Measurements from ENCODE around the gene STAT1.

STAT1 gene

DNA sequence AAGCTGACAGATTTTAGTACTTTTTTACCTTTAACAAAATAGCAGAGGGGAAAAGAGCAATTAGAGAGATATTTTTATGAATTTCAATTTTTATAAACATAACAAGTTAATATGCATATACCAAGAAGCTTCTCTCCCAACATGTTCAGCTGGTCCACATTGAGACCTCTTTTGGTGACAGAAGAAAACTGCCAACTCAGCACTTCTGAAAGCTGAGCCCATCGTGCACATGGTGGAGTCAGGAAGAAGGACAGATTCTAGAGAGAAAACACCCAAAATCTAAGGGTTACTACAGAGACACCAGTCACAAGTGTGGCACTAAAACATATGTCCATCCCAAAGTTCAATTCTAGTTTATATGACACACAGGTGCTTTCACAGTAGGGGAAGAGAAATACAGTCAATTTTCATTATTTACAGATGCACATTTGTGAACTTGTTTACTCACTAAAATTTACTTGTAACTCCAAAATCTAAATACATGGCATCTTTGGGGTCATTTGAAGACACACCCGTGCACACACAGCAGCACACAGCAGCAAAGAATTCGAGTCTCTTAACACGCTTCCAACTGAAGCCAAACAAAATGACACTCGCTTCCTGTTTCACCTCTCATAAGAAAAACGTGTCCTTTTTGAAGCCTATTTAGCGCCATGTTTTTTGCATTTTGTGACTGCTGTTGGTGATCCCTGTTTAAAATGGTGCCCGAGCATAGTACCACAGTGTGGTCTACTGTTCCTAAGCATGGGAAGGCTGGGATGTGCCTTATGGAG lies 31.5 kb downstream of the STAT1 start:
- Histone ChIP-seq H3K4me2 (ENCODE audit: low read length) (no peak overlapping the region), H3K4ac (ENCODE audit: low read depth, low read length) (no peak overlapping the region), H3K56ac (ENCODE audit: low read length) (no peak overlapping the region), H3K27ac (ENCODE audit: low read depth, low read length) (no peak overlapping the region), H2AK5ac (ENCODE audit: low read length) (no peak overlapping the region), H3K79me2 (ENCODE audit: control insufficient read depth, insufficient read depth, low read length) (no peaks in the 10 kb centered on the region), H2BK15ac (replicated peaks; ENCODE audit: low read depth) (no peak overlapping the region), H3K79me1 (ENCODE audit: low read length) (no peaks in the 10 kb centered on the region), H3K18ac (ENCODE audit: low read length) (no peak overlapping the region), H3K9ac (ENCODE audit: low read length) (no peak overlapping the region), H3K23ac (ENCODE audit: low read length) (no peak overlapping the region), H2BK5ac (ENCODE audit: low read length) (no peak overlapping the region), H3K36me3 (ENCODE audit: control insufficient read depth, insufficient read depth, low read length) (peaks cover 12% of the 10 kb centered on the region), H2BK120ac (ENCODE audit: low read depth, low read length) (no peak overlapping the region), H4K8ac (ENCODE audit: low read depth, low read length) (no peak overlapping the region), H3K4me1 (ENCODE audit: control insufficient read depth, low read depth, low read length) (no peaks in the 10 kb centered on the region), H3K4me3 (ENCODE audit: low read length) (no peak overlapping the region), H4K5ac (ENCODE audit: low read length) (no peak overlapping the region), H3K27me3 (ENCODE audit: insufficient read depth, low read length, poor library complexity) (no peaks in the 10 kb centered on the region)
- no CpG with 5 or more reads among the region's 8 CpGs for WGBS (ENCODE audit: extremely low coverage, insufficient coverage, low lambda C conversion rate)
- no peak for DNase-seq

DNA sequence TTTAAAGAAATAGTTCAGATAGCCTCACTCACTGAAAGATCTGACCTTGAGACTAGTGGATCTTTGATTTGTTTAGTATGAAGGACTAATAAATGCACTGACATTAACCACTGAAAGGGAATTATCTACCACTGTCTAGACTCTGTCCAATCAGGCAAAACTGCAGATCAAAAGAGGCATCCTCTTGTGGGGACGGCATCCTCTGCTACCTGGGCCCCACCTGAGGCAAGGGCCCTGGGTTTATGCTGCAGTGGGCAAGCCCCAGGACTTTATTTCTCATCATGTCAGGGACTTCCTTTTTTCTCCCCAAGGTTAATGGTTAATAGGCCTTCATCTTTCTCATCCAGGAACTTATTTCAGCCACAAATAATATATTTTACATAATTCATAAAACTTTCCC lies 32.2 kb downstream of the STAT1 start:
- H2BK5ac ChIP-seq (ENCODE audit: low read length) = no peak overlapping the region
- no peak overlapping the region for H3K4ac ChIP-seq (ENCODE audit: low read depth, low read length)
- H4K5ac ChIP-seq (ENCODE audit: low read length) = no peak overlapping the region
- H3K9ac ChIP-seq (ENCODE audit: low read length) = no peak overlapping the region
- H3K56ac ChIP-seq (ENCODE audit: low read length) = no peak overlapping the region
- no peak overlapping the region for H2BK15ac ChIP-seq (replicated peaks; ENCODE audit: low read depth)
- H2BK120ac ChIP-seq (ENCODE audit: low read depth, low read length) = no peak overlapping the region
- H3K4me3 ChIP-seq (ENCODE audit: low read length) = no peak overlapping the region
- H3K27me3 ChIP-seq (ENCODE audit: insufficient read depth, low read length, poor library complexity) = no peaks in the 10 kb centered on the region
- H3K27ac ChIP-seq (ENCODE audit: low read depth, low read length) = no peak overlapping the region
- no peaks in the 10 kb centered on the region for H3K79me2 ChIP-seq (ENCODE audit: control insufficient read depth, insufficient read depth, low read length)
- no peaks in the 10 kb centered on the region for H3K4me1 ChIP-seq (ENCODE audit: control insufficient read depth, low read depth, low read length)
- H2AK5ac ChIP-seq (ENCODE audit: low read length) = no peak overlapping the region
- H3K23ac ChIP-seq (ENCODE audit: low read length) = no peak overlapping the region
- H3K79me1 ChIP-seq (ENCODE audit: low read length) = no peaks in the 10 kb centered on the region
- H3K18ac ChIP-seq (ENCODE audit: low read length) = no peak overlapping the region
- no CpG with 5 or more reads among the region's 1 CpG for WGBS (ENCODE audit: extremely low coverage, insufficient coverage, low lambda C conversion rate)
- H3K4me2 ChIP-seq (ENCODE audit: low read length) = no peak overlapping the region
- no peak for DNase-seq
- H3K36me3 ChIP-seq (ENCODE audit: control insufficient read depth, insufficient read depth, low read length) = peaks cover 9% of the 10 kb centered on the region
- H4K8ac ChIP-seq (ENCODE audit: low read depth, low read length) = no peak overlapping the region

GRCh38 chr2:190981333-190981732 lies 32.6 kb downstream of the STAT1 start:
- no peak overlapping the region for H3K23ac ChIP-seq (ENCODE audit: low read length)

GRCh38 chr2:190980630-190981209 lies 33.3 kb downstream of the STAT1 start:
- Histone ChIP-seq H3K56ac (ENCODE audit: low read length) (no peak overlapping the region), H2AK5ac (ENCODE audit: low read length) (no peak overlapping the region), H3K4me2 (ENCODE audit: low read length) (no peak overlapping the region), H3K79me1 (ENCODE audit: low read length) (no peaks in the 10 kb centered on the region), H3K23ac (ENCODE audit: low read length) (no peak overlapping the region), H2BK5ac (ENCODE audit: low read length) (no peak overlapping the region), H3K4me3 (ENCODE audit: low read length) (no peak overlapping the region), H3K27ac (ENCODE audit: low read depth, low read length) (no peak overlapping the region), H3K36me3 (ENCODE audit: control insufficient read depth, insufficient read depth, low read length) (peaks cover 10% of the 10 kb centered on the region), H3K27me3 (ENCODE audit: insufficient read depth, low read length, poor library complexity) (no peaks in the 10 kb centered on the region), H3K9ac (ENCODE audit: low read length) (no peak overlapping the region), H2BK15ac (replicated peaks; ENCODE audit: low read depth) (no peak overlapping the region), H3K18ac (ENCODE audit: low read length) (no peak overlapping the region), H3K4me1 (ENCODE audit: control insufficient read depth, low read depth, low read length) (no peaks in the 10 kb centered on the region), H4K5ac (ENCODE audit: low read length) (no peak overlapping the region), H2BK120ac (ENCODE audit: low read depth, low read length) (no peak overlapping the region), H4K8ac (ENCODE audit: low read depth, low read length) (no peak overlapping the region), H3K4ac (ENCODE audit: low read depth, low read length) (no peak overlapping the region), H3K79me2 (ENCODE audit: control insufficient read depth, insufficient read depth, low read length) (no peaks in the 10 kb centered on the region)
- DNase-seq = no peak
- WGBS (ENCODE audit: extremely low coverage, insufficient coverage, low lambda C conversion rate) = 100% methylated on average over 1 of the region's 10 CpGs

More at GRCh38 chr2:190981333-190981732, 32.6 kb downstream of the STAT1 start:
- no peak overlapping the region for H3K18ac ChIP-seq (ENCODE audit: low read length)
- no peak overlapping the region for H3K4me2 ChIP-seq (ENCODE audit: low read length)
- no peak overlapping the region for H4K5ac ChIP-seq (ENCODE audit: low read length)
- H3K9ac ChIP-seq (ENCODE audit: low read length) = no peak overlapping the region
- H3K56ac ChIP-seq (ENCODE audit: low read length) = no peak overlapping the region
- no peaks in the 10 kb centered on the region for H3K27me3 ChIP-seq (ENCODE audit: insufficient read depth, low read length, poor library complexity)
- H3K4me3 ChIP-seq (ENCODE audit: low read length) = no peak overlapping the region
- DNase-seq = no peak
- no peak overlapping the region for H3K27ac ChIP-seq (ENCODE audit: low read depth, low read length)
- no peak overlapping the region for H2BK15ac ChIP-seq (replicated peaks; ENCODE audit: low read depth)
- H4K8ac ChIP-seq (ENCODE audit: low read depth, low read length) = no peak overlapping the region
- no peak overlapping the region for H3K4ac ChIP-seq (ENCODE audit: low read depth, low read length)
- WGBS (ENCODE audit: extremely low coverage, insufficient coverage, low lambda C conversion rate) = no CpG with 5 or more reads among the region's 6 CpGs
- no peak overlapping the region for H2BK5ac ChIP-seq (ENCODE audit: low read length)
- H3K79me2 ChIP-seq (ENCODE audit: control insufficient read depth, insufficient read depth, low read length) = no peaks in the 10 kb centered on the region
- H3K36me3 ChIP-seq (ENCODE audit: control insufficient read depth, insufficient read depth, low read length) = peaks cover 12% of the 10 kb centered on the region
- H2AK5ac ChIP-seq (ENCODE audit: low read length) = no peak overlapping the region
- H3K79me1 ChIP-seq (ENCODE audit: low read length) = no peaks in the 10 kb centered on the region
- H3K4me1 ChIP-seq (ENCODE audit: control insufficient read depth, low read depth, low read length) = no peaks in the 10 kb centered on the region
- no peak overlapping the region for H2BK120ac ChIP-seq (ENCODE audit: low read depth, low read length)

DNA sequence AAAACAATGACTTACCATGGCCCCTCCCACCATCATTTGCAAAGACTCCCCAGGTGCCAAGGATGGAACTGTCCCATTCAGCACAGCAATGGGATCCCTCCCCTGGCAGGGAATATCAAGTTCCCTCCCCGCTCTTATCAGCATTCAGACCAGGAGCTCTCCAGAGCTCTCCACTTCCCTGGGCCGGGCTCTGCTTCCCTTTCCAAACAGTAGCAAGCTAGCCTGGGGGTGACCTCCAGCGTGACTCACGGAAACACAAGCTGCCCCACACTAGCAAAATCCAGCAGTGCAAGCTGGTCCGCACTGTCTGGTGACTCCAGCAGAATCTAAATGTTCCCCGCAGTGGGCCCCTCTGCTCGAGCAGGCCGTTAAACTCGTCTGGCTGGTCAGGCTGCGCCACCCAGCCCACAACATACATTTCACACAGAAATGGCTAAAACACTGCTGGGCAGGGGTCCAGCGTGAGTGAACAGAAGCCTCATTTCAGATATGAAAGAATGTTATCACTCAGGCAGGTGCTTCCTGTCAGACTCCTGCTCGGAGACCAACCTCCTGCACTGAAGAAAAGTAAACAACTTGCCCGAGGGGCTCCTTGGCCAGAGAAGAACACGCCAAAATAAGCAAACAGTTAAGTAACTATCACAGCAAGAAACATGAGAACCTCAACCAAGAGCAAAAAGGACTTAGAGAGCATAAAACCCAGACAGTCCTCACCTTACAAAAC lies 33.9 kb downstream of the STAT1 start:
- Histone ChIP-seq H3K79me2 (ENCODE audit: control insufficient read depth, insufficient read depth, low read length) (no peaks in the 10 kb centered on the region), H2BK5ac (ENCODE audit: low read length) (no peak overlapping the region), H3K23ac (ENCODE audit: low read length) (no peak overlapping the region)

More for the DNA sequence above, 33.9 kb downstream of the STAT1 start:
- Histone ChIP-seq H2BK120ac (ENCODE audit: low read depth, low read length) (no peak overlapping the region), H2BK15ac (replicated peaks; ENCODE audit: low read depth) (no peak overlapping the region), H3K36me3 (ENCODE audit: control insufficient read depth, insufficient read depth, low read length) (peaks cover 11% of the 10 kb centered on the region), H3K27ac (ENCODE audit: low read depth, low read length) (no peak overlapping the region), H3K4me3 (ENCODE audit: low read length) (no peak overlapping the region), H3K4me2 (ENCODE audit: low read length) (no peak overlapping the region), H3K79me1 (ENCODE audit: low read length) (no peaks in the 10 kb centered on the region), H4K5ac (ENCODE audit: low read length) (no peak overlapping the region), H3K4ac (ENCODE audit: low read depth, low read length) (no peak overlapping the region), H4K8ac (ENCODE audit: low read depth, low read length) (no peak overlapping the region), H2AK5ac (ENCODE audit: low read length) (no peak overlapping the region), H3K18ac (ENCODE audit: low read length) (no peak overlapping the region), H3K27me3 (ENCODE audit: insufficient read depth, low read length, poor library complexity) (no peaks in the 10 kb centered on the region), H3K56ac (ENCODE audit: low read length) (no peak overlapping the region), H3K9ac (ENCODE audit: low read length) (no peak overlapping the region), H3K4me1 (ENCODE audit: control insufficient read depth, low read depth, low read length) (no peaks in the 10 kb centered on the region)
- DNase-seq = peak; percentile 33
- WGBS (ENCODE audit: extremely low coverage, insufficient coverage, low lambda C conversion rate) = no CpG with 5 or more reads among the region's 14 CpGs
